ENCODE data around the gene RNF11.

Gene RNF11

DNA sequence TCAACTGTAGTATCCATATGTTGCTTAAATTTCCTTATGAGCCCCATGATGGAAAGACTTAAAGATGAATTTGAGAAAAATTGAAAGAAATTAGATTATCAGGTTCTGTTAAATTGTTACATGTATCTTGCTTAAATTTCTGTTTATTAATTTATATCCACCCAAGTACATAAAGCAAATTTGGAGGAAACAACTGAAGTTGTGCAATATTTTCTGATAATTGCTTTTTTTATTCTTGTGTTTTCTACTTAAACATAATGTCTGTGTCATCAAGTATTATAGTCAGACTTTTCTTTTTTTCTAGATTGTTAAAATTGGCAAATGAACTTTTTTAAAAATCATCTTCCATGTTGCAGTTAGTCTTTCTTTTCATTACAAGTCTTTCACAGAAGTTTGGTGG lies 36.8 kb downstream of the RNF11 start:
- H3K9me3 ChIP-seq (ENCODE audit: severe bottlenecking), result no peaks in the 10 kb centered on the region
- peaks cover 47% of the 10 kb centered on the region for H3K36me3 ChIP-seq
- no peak overlapping the region for H3K27ac ChIP-seq
- H3K27me3 ChIP-seq (ENCODE audit: insufficient read depth, low read depth, severe bottlenecking), result no peaks in the 10 kb centered on the region
- TF ChIP-seq, protein P1, sequence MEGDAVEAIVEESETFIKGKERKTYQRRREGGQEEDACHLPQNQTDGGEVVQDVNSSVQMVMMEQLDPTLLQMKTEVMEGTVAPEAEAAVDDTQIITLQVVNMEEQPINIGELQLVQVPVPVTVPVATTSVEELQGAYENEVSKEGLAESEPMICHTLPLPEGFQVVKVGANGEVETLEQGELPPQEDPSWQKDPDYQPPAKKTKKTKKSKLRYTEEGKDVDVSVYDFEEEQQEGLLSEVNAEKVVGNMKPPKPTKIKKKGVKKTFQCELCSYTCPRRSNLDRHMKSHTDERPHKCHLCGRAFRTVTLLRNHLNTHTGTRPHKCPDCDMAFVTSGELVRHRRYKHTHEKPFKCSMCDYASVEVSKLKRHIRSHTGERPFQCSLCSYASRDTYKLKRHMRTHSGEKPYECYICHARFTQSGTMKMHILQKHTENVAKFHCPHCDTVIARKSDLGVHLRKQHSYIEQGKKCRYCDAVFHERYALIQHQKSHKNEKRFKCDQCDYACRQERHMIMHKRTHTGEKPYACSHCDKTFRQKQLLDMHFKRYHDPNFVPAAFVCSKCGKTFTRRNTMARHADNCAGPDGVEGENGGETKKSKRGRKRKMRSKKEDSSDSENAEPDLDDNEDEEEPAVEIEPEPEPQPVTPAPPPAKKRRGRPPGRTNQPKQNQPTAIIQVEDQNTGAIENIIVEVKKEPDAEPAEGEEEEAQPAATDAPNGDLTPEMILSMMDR (IDR thresholded peaks at IDR 0.05; ENCODE audit: low read depth, low read length), result no peak
- H3K4me3 ChIP-seq (ENCODE audit: low read depth, low read length), result no peak overlapping the region
- DNase-seq, result no peak

DNA sequence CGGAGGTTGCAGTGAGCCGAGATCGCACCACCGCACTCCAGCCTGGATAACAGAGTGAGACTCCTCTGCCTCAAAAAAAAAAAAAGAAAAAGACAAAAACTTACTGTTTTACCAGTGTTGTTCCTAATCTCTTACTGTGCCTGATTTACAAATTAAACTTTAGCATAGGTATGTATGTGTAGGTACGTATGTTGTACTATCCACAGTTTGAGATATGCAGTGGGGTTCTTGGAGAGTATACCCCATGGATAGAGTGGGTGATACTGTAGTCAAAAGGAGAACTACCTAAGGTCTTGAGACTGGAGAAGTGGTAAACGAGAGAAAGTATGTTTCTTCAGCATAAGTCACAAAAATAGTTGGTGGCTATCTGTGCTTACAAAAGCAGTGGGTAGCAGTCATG lies 38.6 kb downstream of the RNF11 start:
- Histone ChIP-seq H3K36me3 (peaks cover 40% of the 10 kb centered on the region), H3K27ac (no peak overlapping the region)
- TF ChIP-seq, protein P1 (IDR thresholded peaks at IDR 0.05; ENCODE audit: low read depth, low read length), result no peak

GRCh38 chr1:51276286-51276685 lies 40.2 kb downstream of the RNF11 start:
- H3K9me3 ChIP-seq (ENCODE audit: severe bottlenecking), result no peaks in the 10 kb centered on the region
- H3K27ac ChIP-seq, result no peak overlapping the region
- no peaks in the 10 kb centered on the region for H3K27me3 ChIP-seq (ENCODE audit: insufficient read depth, low read depth, severe bottlenecking)
- TF ChIP-seq, protein P1 (IDR thresholded peaks at IDR 0.05; ENCODE audit: low read depth, low read length), result no peak
- DNase-seq, result no peak
- peaks cover 26% of the 10 kb centered on the region for H3K36me3 ChIP-seq
- H3K4me3 ChIP-seq (ENCODE audit: low read depth, low read length), result no peak overlapping the region

More for the DNA sequence above, 38.6 kb downstream of the RNF11 start:
- no peak overlapping the region for H3K4me3 ChIP-seq (ENCODE audit: low read depth, low read length)
- no peak for DNase-seq
- no peaks in the 10 kb centered on the region for H3K9me3 ChIP-seq (ENCODE audit: severe bottlenecking)
- no peaks in the 10 kb centered on the region for H3K27me3 ChIP-seq (ENCODE audit: insufficient read depth, low read depth, severe bottlenecking)

DNA sequence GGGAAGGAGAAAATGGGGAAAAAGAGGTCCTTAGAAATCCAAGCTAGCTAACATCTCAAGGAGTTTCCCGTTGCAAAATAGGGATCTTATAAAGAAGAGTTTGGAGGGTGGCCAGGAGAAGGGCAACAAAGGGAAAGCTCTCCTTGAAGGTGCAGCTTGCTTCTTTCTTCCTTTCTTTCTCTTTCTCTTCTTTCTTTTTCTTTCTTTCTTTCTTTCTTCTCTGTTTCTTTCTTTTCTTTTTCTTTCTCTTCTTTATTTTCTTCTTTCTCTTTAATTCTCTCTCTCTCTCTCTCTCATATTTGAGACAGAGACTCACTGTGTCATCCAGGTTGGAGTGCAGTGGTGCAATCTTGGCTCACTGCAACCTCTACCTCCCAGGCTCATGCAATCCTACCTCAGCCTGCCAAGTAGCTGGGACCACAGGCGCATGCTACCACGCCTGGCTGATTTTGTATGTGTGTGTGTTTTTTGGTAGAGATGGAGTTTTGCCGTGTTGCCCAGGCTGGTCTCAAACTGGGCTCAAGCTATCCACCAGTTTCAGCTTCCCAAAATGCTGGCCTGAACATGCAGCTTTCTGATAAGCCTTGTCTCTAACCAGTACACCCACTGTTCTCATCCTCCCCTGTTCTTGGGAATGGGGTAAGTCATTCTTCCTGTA lies 44.4 kb downstream of the RNF11 start:
- TF ChIP-seq, protein P1 (IDR thresholded peaks at IDR 0.05; ENCODE audit: low read depth, low read length), result no peak
- H3K27ac ChIP-seq, result no peak overlapping the region
- H3K4me3 ChIP-seq (ENCODE audit: low read depth, low read length), result no peak overlapping the region
- peaks cover 7% of the 10 kb centered on the region for H3K36me3 ChIP-seq
- H3K27me3 ChIP-seq (ENCODE audit: insufficient read depth, low read depth, severe bottlenecking), result no peaks in the 10 kb centered on the region
- H3K9me3 ChIP-seq (ENCODE audit: severe bottlenecking), result no peaks in the 10 kb centered on the region
- DNase-seq, result no peak

- Histone ChIP-seq H3K27me3 (ENCODE audit: insufficient read depth, low read depth, severe bottlenecking) (no peaks in the 10 kb centered on the region), H3K27ac (no peak overlapping the region), H3K4me3 (ENCODE audit: low read depth, low read length) (no peak overlapping the region), H3K9me3 (ENCODE audit: severe bottlenecking) (no peaks in the 10 kb centered on the region), H3K36me3 (peaks cover 3% of the 10 kb centered on the region)
- TF ChIP-seq, protein P1 (IDR thresholded peaks at IDR 0.05; ENCODE audit: low read depth, low read length), result no peak
- DNase-seq, result no peak
These were observed 45.7 kb downstream of the RNF11 start for GRCh38 chr1:51281807-51282206.

DNA sequence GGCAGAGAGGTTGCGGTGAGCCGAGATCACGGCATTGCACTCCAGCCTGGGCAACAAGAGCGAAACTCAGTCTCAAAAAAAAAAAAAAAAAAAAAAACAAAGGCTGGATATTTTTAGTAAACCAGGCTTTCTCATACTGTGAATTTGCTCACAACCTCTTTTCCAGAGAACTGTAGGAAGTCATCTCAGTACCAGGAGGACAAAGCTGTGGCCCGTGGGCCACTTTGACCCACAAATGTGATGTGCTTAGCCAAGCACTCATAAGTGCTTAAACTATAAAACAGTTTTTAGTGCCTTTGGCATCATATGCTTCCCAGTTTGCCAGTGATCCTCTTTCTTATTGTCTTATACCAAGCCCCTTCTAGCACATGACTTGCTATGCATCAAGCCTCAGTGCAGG lies 46.5 kb downstream of the RNF11 start:
- no peak overlapping the region for H3K4me3 ChIP-seq (ENCODE audit: low read depth, low read length)
- TF ChIP-seq, protein P1 (IDR thresholded peaks at IDR 0.05; ENCODE audit: low read depth, low read length), result no peak
- no peaks in the 10 kb centered on the region for H3K27me3 ChIP-seq (ENCODE audit: insufficient read depth, low read depth, severe bottlenecking)
- H3K27ac ChIP-seq, result no peak overlapping the region
- no peak for DNase-seq
- H3K36me3 ChIP-seq, result peaks cover 9% of the 10 kb centered on the region
- no peaks in the 10 kb centered on the region for H3K9me3 ChIP-seq (ENCODE audit: severe bottlenecking)

All from WERI-Rb-1 (cell line).